ENCODE results near the gene ANKRD35.

Gene ANKRD35

GRCh38 chr1:145886390-145886789 is 724 bp upstream of the ANKRD35 start:
- no peak for DNase-seq (ENCODE audit: low read depth)
- H3K4me3 ChIP-seq (replicated peaks; ENCODE audit: low read depth, low read length), result peak overlapping the region; percentile 70
- TF ChIP-seq, protein P1, sequence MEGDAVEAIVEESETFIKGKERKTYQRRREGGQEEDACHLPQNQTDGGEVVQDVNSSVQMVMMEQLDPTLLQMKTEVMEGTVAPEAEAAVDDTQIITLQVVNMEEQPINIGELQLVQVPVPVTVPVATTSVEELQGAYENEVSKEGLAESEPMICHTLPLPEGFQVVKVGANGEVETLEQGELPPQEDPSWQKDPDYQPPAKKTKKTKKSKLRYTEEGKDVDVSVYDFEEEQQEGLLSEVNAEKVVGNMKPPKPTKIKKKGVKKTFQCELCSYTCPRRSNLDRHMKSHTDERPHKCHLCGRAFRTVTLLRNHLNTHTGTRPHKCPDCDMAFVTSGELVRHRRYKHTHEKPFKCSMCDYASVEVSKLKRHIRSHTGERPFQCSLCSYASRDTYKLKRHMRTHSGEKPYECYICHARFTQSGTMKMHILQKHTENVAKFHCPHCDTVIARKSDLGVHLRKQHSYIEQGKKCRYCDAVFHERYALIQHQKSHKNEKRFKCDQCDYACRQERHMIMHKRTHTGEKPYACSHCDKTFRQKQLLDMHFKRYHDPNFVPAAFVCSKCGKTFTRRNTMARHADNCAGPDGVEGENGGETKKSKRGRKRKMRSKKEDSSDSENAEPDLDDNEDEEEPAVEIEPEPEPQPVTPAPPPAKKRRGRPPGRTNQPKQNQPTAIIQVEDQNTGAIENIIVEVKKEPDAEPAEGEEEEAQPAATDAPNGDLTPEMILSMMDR (IDR thresholded peaks at IDR 0.05; ENCODE audit: low read length, missing control alignments), result no peak

DNA sequence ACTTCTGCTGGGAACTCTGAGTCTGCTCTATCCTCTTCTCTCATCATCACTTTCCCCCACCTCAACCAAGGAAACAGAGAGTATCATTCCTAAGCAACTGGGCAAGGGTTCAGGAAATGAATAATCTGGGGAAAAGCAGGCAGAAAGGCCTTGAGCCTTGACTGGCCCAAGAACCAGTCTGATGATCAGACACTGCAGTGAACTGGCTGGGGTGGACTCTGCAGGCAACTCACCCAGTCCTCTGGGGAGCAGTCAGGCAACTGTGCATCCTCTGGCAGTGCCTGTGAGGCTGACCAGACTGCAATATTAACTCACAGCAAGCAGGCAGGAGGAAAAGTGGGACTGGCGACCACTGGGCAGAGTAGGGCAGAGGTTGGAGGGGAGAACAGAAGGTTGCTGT is 991 bp downstream of the ANKRD35 start:
- peak; percentile 58 for DNase-seq (ENCODE audit: low read depth)
- TF ChIP-seq, protein P1 (IDR thresholded peaks at IDR 0.05; ENCODE audit: low read length, missing control alignments), result no peak
- peak overlapping the region; percentile 70 for H3K4me3 ChIP-seq (replicated peaks; ENCODE audit: low read depth, low read length)

GRCh38 chr1:145879775-145880174 is 5.9 kb downstream of the ANKRD35 start:
- no peak for DNase-seq (ENCODE audit: low read depth)
- no peak overlapping the region for H3K4me3 ChIP-seq (replicated peaks; ENCODE audit: low read depth, low read length)
- TF ChIP-seq, protein P1 (IDR thresholded peaks at IDR 0.05; ENCODE audit: low read length, missing control alignments), result no peak

DNA sequence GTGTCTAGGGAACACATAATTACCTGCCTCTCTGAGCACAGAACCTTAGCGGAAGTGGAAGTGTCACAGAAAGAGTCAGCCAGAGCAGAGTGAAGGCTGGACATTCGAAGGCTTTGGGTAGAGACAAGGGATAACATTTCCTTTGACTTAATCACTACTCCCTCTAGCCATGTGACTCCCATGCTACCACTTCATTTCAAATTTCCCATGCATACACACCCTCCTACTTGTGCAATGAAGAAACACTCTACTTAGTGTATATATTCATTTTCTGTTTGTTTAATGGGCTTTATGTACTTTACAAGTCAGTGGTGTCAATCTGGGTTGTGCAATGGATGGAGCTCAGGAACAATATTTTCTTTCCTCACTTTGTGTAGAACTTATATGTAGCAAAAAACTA is 6.9 kb downstream of the ANKRD35 start:
- peak; percentile 35 for DNase-seq (ENCODE audit: low read depth)

DNA sequence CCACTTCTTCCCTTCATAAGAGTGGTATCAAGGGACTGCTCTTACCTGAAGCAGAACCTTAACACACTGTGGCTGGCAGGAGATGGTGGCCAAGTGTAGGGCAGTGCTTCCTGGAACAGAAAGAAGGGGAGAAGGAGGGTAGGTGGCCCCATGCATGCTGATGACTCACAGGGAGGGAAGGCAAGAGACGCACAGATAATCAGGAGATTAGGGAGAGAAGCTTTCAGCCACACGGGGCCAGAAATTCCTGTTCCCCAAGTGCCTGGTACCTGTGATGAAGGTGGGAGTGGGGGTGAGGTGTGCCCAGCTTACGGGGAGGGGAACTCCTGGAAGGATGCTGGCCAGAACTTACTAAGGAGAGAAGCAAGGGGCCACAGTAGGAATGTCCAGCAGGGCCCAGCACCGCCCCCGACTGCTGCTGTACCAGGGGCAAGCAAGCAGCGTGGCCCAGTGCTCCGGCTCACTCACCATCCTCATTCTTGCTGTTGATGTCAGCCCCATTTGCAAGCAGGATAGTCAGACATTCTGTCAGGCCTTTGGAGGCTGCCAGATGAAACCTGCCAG is 7.7 kb downstream of the ANKRD35 start:
- TF ChIP-seq, protein P1 (IDR thresholded peaks at IDR 0.05; ENCODE audit: low read length, missing control alignments), result no peak
- DNase-seq (ENCODE audit: low read depth), result no peak
- no peak overlapping the region for H3K4me3 ChIP-seq (replicated peaks; ENCODE audit: low read depth, low read length)

More for the DNA sequence above, 6.9 kb downstream of the ANKRD35 start:
- TF ChIP-seq, protein P1 (IDR thresholded peaks at IDR 0.05; ENCODE audit: low read length, missing control alignments), result no peak
- no peak overlapping the region for H3K4me3 ChIP-seq (replicated peaks; ENCODE audit: low read depth, low read length)

DNA sequence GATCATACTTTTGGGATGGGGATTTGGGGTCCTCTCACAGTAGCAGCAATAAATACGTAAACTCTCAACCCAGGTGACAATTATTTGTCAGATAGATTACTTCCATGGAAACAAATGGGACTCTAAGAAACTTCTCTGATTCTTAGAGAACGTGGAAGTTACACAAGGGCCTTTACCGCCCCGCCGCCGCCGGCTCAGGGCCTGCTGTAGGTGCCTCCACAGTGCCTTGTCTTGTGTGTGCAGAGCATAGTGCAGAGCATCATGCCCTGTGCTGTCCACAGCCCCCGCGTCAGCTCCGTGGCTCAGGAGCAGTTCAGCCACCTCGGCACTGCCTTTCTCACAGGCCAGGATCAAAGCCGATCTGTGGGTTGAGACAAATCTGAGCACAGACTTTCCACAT is 11.0 kb downstream of the ANKRD35 start:
- TF ChIP-seq, protein P1 (IDR thresholded peaks at IDR 0.05; ENCODE audit: low read length, missing control alignments), result no peak
- H3K4me3 ChIP-seq (replicated peaks; ENCODE audit: low read depth, low read length), result no peak overlapping the region
- no peak for DNase-seq (ENCODE audit: low read depth)
